Stimulated activated CD4-positive, alpha-beta T cell treated with anti-CD3 and anti-CD28 coated beads, Interleukin-12 subunit alpha, Interleukin-12 subunit beta, amount 100 ng/mL, for 48 hours (primary cell): ENCODE results near the gene MARCHF6.
A peak's percentile ranks its signal among the peaks of the same experiment; 100 is the strongest.
"Not testable (repeated sequence)": the region's sequence is repeated elsewhere in the genome, so short reads cannot be mapped to it uniquely, and the experiment has no call there.

Experiments
- DNase-seq, 3 donors: peaks; one replicate each; pipeline ENCODE4 v3.0.0-alpha.2; 2020; ENCODE audit warnings: low read depth in 2 of 3, low spot score in 1 of 3

The MARCHF6 gene, protein sequence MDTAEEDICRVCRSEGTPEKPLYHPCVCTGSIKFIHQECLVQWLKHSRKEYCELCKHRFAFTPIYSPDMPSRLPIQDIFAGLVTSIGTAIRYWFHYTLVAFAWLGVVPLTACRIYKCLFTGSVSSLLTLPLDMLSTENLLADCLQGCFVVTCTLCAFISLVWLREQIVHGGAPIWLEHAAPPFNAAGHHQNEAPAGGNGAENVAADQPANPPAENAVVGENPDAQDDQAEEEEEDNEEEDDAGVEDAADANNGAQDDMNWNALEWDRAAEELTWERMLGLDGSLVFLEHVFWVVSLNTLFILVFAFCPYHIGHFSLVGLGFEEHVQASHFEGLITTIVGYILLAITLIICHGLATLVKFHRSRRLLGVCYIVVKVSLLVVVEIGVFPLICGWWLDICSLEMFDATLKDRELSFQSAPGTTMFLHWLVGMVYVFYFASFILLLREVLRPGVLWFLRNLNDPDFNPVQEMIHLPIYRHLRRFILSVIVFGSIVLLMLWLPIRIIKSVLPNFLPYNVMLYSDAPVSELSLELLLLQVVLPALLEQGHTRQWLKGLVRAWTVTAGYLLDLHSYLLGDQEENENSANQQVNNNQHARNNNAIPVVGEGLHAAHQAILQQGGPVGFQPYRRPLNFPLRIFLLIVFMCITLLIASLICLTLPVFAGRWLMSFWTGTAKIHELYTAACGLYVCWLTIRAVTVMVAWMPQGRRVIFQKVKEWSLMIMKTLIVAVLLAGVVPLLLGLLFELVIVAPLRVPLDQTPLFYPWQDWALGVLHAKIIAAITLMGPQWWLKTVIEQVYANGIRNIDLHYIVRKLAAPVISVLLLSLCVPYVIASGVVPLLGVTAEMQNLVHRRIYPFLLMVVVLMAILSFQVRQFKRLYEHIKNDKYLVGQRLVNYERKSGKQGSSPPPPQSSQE

DNA sequence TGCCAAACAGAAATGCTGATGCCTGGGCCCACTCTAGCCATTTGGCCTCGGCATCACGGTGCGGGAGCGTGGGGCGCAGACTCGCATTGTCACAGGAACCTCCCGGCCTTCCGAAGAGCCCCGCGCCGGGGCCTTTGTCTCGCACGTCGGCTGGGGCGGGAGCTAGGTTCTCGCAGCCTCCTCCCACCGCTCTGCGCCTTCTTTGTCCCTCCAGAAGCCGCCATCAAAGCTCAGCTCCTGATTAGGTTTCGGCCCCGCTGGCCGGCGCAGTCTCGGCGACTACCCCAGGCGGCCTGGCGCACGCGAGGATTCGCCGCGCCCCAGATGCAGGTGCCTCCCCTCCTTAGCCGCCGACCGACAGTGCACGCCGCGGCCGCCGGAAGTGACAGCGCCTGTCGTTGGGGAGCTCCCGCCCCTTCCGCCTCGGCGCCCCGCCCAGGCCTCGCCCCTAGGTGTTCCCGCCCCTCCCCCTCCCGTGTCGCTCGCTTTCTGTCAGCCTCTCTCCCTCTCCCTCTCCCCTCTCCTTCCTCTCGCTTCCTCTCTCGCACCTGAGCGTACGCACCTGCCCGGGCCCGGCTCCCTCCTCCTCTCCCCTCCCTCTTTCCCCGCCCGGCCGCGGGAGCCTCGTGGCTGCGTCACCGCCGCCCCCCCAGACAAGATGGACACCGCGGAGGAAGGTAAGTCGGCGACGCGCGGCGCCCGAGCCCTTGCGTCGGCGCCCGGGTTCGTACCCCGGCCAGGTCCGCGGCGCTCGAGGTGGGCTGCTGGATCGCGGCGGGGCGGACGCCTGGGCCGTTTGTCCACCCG lies at the start of gene MARCHF6:
Gene MARCHF6 (plus strand): TSS at position 455 of the 807 bp plus-strand sequence. CDS start 204 bp downstream, at position 659.
- DNase-seq = peak; percentile 91 to 95 (median 92)

DNA sequence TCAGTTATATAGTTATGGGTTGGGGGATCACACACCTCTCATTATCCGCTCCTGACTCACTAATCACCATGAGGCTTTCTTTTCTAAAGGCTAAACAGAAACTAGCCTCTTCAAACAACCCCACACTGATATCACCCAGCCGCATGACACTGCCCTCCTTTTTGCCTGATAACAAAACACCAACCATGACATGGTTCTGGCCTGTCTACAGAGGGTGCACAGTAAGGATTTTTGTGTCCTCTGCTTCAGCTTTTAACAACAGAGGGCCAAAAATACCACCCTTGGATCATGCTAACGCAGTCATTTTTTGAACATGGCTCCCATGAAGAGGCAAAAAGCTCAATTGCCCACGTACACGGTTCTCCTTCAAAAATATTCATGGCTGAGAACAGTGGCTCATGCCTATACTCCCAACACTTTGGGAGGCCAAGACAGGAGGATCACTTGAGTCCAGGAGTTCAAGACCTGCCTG lies 49.8 kb upstream of the MARCHF6 start:
- DNase-seq = no peak

DNA sequence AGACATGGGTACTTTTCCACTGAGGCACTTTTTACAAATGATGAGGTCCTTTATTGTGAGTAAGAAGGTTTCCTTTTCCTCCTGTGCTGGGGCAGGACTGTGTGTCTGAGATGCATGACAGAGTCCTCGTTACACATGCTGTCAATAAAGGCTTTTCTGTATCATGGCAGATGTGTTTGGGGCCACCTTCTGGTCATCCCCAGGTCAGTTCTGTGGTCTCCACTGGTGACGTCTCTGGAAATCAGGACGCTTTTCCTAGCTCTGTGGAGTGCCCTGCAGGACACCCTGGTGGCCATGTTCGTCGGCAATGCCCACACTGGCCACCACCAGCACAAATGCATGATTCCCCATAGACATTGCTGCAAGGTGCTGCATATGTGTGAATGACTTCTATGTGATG lies 48.6 kb upstream of the MARCHF6 start:
- DNase-seq = no peak

- no peak for DNase-seq
Measured at GRCh38 chr5:10306114-10306513, 47.4 kb upstream of the MARCHF6 start.

GRCh38 chr5:10306806-10307205 lies 46.7 kb upstream of the MARCHF6 start:
- DNase-seq = no peak

DNA sequence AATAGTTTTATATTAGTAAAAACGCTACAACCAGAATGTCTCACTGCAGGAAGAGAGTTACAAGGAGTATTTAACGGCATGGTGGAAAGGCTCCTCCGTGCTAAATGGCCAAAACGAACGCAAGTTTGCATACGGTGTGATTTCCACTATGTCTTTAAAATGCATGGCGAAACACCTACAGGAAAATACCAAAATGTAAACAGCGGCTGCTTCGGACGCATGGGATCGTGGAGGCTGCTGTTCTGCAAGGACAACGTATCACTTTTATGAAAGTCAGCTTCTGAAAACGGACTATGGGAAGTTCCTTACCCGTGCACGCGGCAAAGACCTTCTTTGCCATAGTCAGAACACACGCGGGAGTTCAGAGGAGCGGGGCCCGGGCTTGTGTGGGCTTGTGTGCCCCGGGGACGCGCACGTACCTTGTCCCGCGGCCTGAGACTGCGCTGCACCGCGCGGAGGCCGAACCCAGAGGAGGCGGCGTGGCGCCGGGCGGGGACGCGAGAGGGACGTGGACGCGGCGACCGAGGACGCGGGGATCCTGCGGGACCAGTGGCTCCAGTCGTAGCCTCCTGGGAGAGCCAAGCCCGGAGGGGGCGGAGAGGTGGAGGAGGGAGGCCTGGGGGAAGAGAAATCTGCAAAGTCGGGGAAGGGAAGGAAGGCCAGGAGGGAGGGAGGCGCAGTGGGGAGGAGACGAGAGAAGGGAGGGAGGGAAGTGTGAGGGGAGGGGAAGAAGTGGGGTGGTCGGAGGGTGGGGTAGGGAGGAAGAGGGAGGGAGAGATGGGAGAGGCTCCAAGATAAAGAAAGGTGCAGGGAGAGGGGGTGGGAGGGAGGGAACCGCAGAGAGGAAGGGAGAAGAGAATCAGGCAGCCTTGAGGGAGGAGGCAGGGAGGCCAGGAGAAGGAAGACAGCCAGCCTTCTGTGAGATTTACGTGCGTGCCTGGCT lies 46.0 kb upstream of the MARCHF6 start, which contains the start of gene CMBL:
Gene CMBL (minus strand): TSS at position 697 of the 943 bp plus-strand sequence. CDS start 17,140 bp downstream, outside the sequence.
- DNase-seq = peak in 1 of 3 donors; percentile 12

DNA sequence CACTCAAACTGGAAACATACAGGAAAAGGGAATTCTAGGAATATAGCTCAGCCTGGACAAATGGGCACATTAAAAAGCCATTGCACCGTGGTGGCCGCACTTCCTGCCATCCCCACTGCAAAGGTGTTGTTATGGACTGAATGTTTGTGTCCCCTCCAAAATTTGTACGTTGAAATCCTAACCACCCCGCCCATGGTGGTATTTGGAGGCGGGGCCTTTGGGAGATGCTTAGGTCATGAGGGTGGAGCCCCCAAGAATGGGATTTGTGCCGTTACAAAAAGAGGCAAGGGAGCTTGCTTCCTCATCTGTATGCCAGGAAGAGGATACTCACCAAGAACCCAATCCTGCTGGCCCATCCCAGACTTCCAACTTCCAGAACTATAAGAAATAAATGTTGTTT lies 44.7 kb upstream of the MARCHF6 start:
- DNase-seq = no peak

DNA sequence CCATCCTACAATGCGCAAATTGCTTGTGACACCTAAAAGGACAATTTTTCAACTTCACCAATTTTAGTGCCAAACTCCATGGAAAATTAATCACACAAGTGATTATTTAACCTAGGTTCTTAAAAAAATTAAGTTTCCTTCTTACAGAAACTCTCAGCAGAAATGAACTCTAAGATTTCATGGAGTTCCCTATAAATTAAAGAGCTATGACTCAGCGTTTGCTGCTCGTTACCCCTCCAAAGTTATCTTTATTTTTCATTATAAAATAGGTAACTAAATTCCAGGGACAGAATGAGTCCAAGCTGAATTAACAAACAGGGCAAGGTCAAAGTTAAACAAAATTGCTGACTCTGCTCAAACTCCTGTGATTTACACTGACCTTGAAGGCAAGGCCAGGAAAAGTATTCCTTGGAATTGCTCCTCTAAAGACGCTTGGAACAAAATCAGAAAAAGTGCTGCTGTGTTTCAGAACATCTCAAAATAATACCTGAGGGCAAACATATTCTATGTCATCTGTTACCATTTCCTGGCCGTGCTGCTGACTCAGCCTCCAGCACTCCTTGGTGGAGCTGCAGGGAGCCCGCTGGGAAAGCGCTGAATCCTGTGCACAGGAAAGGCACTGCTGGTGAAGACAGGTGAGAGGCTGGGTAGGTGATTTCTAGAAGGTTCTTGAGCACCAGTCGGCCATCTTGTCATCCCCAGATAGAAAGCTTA lies 43.3 kb upstream of the MARCHF6 start:
- DNase-seq = no peak

DNA sequence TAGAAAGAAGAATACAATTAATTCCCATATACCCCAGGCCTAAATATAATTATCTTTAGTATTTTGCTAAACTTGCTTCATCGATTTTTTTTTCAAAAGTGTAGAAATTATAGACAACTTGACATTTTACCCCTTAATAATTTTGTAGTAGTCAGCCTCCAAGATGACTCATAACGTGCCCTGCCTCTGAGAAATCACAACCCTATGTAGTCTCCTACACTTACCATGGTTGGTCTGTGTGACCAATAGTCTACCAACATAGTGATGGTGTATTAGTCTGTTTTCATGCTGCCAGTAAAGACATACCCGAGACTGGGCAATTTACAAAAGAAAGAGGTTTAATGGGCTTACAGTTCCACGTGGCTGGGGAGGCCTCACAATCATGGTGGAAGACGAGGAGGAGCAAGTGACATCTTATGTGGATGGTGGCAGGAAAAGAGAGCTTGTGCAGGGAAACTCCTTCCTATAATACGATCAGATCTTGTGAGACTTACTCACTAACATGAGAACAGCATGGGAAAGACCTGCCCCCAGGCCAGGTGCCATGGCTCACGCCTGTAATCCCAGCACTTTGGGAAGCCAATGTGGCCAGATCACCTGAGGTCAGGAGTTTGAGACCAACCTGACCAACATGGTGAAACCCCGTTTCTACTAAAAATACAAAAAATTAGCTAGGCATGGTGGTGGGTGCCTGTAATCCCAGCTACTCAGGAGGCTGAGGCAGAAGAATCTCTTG lies 42.5 kb upstream of the MARCHF6 start:
- not testable (repeated sequence) for DNase-seq

- DNase-seq = no peak
Measured at GRCh38 chr5:10311595-10312425, 41.7 kb upstream of the MARCHF6 start.

- no peak for DNase-seq
Measured at GRCh38 chr5:10315201-10315600, 38.3 kb upstream of the MARCHF6 start.

DNA sequence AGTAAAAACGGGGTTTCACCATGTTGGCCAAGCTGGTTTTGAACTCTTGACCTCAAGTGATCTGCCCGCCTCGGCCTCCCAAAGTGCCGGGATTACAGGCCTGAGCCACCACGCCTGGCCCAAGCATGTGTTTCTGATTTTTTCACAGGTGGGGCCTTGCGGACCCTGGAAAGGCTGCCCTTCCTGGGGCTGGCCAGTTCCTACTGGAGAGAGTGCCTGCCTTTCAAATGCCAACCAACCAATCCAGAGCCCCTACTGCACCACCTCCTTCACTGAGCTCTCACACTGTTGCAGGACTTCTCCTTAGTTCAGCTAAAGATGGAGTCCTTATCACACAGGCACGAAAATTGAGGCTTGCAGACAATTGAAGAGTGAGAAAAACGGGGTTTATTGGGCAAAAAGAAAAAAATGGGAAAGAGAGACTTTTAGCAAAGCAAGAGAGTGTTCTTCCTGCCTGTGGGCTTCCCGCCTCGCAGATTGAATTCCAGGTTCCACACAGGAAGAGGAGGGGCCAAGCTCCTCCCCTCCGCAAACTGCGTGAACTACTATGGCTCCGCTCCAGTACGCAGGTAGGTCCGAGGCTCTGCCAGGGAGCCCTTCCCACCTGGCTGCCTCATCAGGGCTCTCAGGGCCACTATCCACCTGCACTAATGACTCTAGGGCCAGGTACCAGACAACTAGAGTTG lies 37.5 kb upstream of the MARCHF6 start:
- no peak for DNase-seq

DNA sequence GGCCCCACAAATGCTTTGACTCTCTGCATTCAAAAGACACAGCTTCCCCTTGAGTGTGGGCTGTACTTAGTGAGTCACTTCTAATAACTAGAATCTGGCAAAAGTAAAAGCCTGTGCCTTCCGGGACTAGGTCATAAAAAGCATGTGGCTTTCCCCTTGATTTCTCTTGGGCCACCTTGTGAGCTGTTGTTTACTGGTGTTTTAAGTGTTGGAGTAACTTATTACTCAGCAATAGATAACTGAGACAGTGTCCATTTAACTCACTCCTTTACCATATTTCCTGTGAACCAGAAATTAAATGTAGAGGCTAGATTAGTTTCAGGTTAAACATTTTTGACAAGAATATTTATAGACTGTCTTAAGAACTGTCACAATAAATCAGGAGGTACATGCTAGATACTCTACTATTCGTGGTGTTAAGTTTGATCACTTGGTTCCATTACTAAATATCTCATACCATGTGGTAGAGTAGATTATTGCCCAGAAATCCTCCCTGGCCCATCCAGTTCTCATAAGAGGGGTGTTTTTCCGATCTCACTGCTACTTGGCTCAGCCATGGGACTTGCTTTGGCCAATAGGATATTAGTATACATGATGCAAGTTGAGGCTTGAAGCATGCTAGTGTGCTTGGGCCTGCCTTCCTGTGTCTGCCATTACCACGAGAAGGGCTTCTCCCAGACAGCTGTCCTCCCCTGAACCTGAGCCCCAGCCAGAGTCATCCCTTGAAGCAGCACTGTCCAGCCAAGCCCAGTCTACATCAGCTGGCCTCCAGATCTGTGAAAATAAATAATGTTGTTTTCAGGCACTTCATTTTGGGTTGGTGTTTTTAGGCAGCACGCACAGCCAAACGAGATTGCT lies 35.4 kb upstream of the MARCHF6 start:
- DNase-seq = no peak

- DNase-seq = no peak
Measured at GRCh38 chr5:10319202-10319851, 34.2 kb upstream of the MARCHF6 start.

DNA sequence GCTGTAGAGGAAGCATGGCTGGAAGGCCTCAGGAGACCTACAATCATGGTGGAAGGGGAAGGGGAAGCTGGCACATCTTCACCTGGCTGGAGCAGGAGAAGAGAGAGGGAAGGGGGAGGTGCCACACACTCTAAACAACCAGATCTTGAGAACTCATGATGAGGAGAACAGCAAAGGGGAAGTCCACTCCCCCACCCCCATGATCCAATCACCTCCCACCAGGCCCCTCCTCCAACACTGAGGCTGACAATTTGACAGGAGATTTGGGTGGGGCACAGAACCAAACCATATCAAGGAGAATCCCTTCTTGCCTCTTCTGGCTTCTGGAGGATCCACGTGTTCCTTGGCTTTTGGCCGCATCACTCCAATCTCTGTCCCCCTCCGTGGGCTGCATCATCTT lies 32.7 kb upstream of the MARCHF6 start:
- no peak for DNase-seq

DNA sequence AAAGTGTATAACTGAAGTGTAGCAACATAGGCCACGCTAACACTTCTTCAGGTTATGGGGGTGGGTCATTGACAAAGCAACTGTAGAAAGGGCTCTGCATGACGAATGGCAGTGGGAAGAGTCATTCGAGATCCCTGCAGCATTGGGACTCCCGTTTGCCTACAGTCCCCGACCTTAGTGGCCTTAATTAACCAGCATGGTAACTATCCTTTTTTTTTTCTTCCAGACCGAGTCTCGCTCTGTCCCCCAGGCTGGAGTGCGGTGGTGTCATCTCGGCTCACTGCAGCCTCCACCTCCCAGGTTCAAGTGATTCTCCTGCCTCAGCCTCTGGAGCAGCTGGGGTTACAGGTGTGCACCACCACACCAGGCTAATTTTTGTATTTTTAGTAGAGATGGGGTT lies 31.6 kb upstream of the MARCHF6 start:
- DNase-seq = no peak
